Measurements from ENCODE around the gene AK8.

Gene AK8

GRCh38 chr9:132813115-132813771 is 64.8 kb downstream of the AK8 start:
- H3K36me3 ChIP-seq (ENCODE audit: control insufficient read depth, insufficient read depth, low read length), result no peaks in the 10 kb centered on the region
- no peaks in the 10 kb centered on the region for H3K27me3 ChIP-seq (replicated peaks; ENCODE audit: control insufficient read depth, insufficient read depth, low read length, poor library complexity, severe bottlenecking)
- H3K4me1 ChIP-seq (ENCODE audit: control insufficient read depth, insufficient read depth, low read length, poor library complexity, severe bottlenecking), result no peaks in the 10 kb centered on the region
- no peak for DNase-seq
- no peak overlapping the region for H3K4me3 ChIP-seq (ENCODE audit: insufficient read depth, low read depth, low read length, poor library complexity, severe bottlenecking)
- no peaks in the 10 kb centered on the region for H3K9me3 ChIP-seq (ENCODE audit: control insufficient read depth, low read length)
- no peak overlapping the region for H3K27ac ChIP-seq (ENCODE audit: insufficient read depth, low read length, poor library complexity, severe bottlenecking)

- no peak for DNase-seq
- Histone ChIP-seq H3K4me1 (ENCODE audit: control insufficient read depth, insufficient read depth, low read length, poor library complexity, severe bottlenecking) (no peaks in the 10 kb centered on the region), H3K9me3 (ENCODE audit: control insufficient read depth, low read length) (no peaks in the 10 kb centered on the region), H3K27ac (ENCODE audit: insufficient read depth, low read length, poor library complexity, severe bottlenecking) (no peak overlapping the region), H3K4me3 (ENCODE audit: insufficient read depth, low read depth, low read length, poor library complexity, severe bottlenecking) (no peak overlapping the region), H3K36me3 (ENCODE audit: control insufficient read depth, insufficient read depth, low read length) (no peaks in the 10 kb centered on the region), H3K27me3 (replicated peaks; ENCODE audit: control insufficient read depth, insufficient read depth, low read length, poor library complexity, severe bottlenecking) (no peaks in the 10 kb centered on the region)
Measured at GRCh38 chr9:132811985-132812384, 66.1 kb downstream of the AK8 start.

GRCh38 chr9:132810314-132810713 is 67.8 kb downstream of the AK8 start:
- H3K4me1 ChIP-seq (ENCODE audit: control insufficient read depth, insufficient read depth, low read length, poor library complexity, severe bottlenecking), result no peaks in the 10 kb centered on the region
- DNase-seq, result no peak
- no peaks in the 10 kb centered on the region for H3K27me3 ChIP-seq (replicated peaks; ENCODE audit: control insufficient read depth, insufficient read depth, low read length, poor library complexity, severe bottlenecking)
- no peaks in the 10 kb centered on the region for H3K36me3 ChIP-seq (ENCODE audit: control insufficient read depth, insufficient read depth, low read length)
- no peak overlapping the region for H3K27ac ChIP-seq (ENCODE audit: insufficient read depth, low read length, poor library complexity, severe bottlenecking)
- H3K9me3 ChIP-seq (ENCODE audit: control insufficient read depth, low read length), result no peaks in the 10 kb centered on the region
- H3K4me3 ChIP-seq (ENCODE audit: insufficient read depth, low read depth, low read length, poor library complexity, severe bottlenecking), result no peak overlapping the region

- no peaks in the 10 kb centered on the region for H3K36me3 ChIP-seq (ENCODE audit: control insufficient read depth, insufficient read depth, low read length)
- peaks cover 2% of the 10 kb centered on the region for H3K27me3 ChIP-seq (replicated peaks; ENCODE audit: control insufficient read depth, insufficient read depth, low read length, poor library complexity, severe bottlenecking)
- no peaks in the 10 kb centered on the region for H3K4me1 ChIP-seq (ENCODE audit: control insufficient read depth, insufficient read depth, low read length, poor library complexity, severe bottlenecking)
Measured at GRCh38 chr9:132809677-132810271, 68.3 kb downstream of the AK8 start.

GRCh38 chr9:132808645-132809044 is 69.4 kb downstream of the AK8 start:
- H3K36me3 ChIP-seq (ENCODE audit: control insufficient read depth, insufficient read depth, low read length), result no peaks in the 10 kb centered on the region
- no peak overlapping the region for H3K4me3 ChIP-seq (ENCODE audit: insufficient read depth, low read depth, low read length, poor library complexity, severe bottlenecking)
- no peaks in the 10 kb centered on the region for H3K9me3 ChIP-seq (ENCODE audit: control insufficient read depth, low read length)
- DNase-seq, result no peak
- no peaks in the 10 kb centered on the region for H3K4me1 ChIP-seq (ENCODE audit: control insufficient read depth, insufficient read depth, low read length, poor library complexity, severe bottlenecking)
- peaks cover 2% of the 10 kb centered on the region for H3K27me3 ChIP-seq (replicated peaks; ENCODE audit: control insufficient read depth, insufficient read depth, low read length, poor library complexity, severe bottlenecking)
- no peak overlapping the region for H3K27ac ChIP-seq (ENCODE audit: insufficient read depth, low read length, poor library complexity, severe bottlenecking)

More at GRCh38 chr9:132809677-132810271, 68.3 kb downstream of the AK8 start:
- H3K4me3 ChIP-seq (ENCODE audit: insufficient read depth, low read depth, low read length, poor library complexity, severe bottlenecking), result no peak overlapping the region
- no peak overlapping the region for H3K27ac ChIP-seq (ENCODE audit: insufficient read depth, low read length, poor library complexity, severe bottlenecking)
- no peak for DNase-seq
- no peaks in the 10 kb centered on the region for H3K9me3 ChIP-seq (ENCODE audit: control insufficient read depth, low read length)

GRCh38 chr9:132806723-132807421 is 71.2 kb downstream of the AK8 start:
- Histone ChIP-seq H3K27me3 (replicated peaks; ENCODE audit: control insufficient read depth, insufficient read depth, low read length, poor library complexity, severe bottlenecking) (peaks cover 6% of the 10 kb centered on the region), H3K27ac (ENCODE audit: insufficient read depth, low read length, poor library complexity, severe bottlenecking) (no peak overlapping the region)

GRCh38 chr9:132806306-132806705 is 71.8 kb downstream of the AK8 start:
- Histone ChIP-seq H3K4me3 (ENCODE audit: insufficient read depth, low read depth, low read length, poor library complexity, severe bottlenecking) (no peak overlapping the region), H3K27me3 (replicated peaks; ENCODE audit: control insufficient read depth, insufficient read depth, low read length, poor library complexity, severe bottlenecking) (peaks cover 6% of the 10 kb centered on the region), H3K4me1 (ENCODE audit: control insufficient read depth, insufficient read depth, low read length, poor library complexity, severe bottlenecking) (no peaks in the 10 kb centered on the region), H3K27ac (ENCODE audit: insufficient read depth, low read length, poor library complexity, severe bottlenecking) (no peak overlapping the region), H3K36me3 (ENCODE audit: control insufficient read depth, insufficient read depth, low read length) (no peaks in the 10 kb centered on the region), H3K9me3 (ENCODE audit: control insufficient read depth, low read length) (no peaks in the 10 kb centered on the region)
- DNase-seq, result no peak

More at GRCh38 chr9:132806723-132807421, 71.2 kb downstream of the AK8 start:
- Histone ChIP-seq H3K4me1 (ENCODE audit: control insufficient read depth, insufficient read depth, low read length, poor library complexity, severe bottlenecking) (no peaks in the 10 kb centered on the region), H3K36me3 (ENCODE audit: control insufficient read depth, insufficient read depth, low read length) (no peaks in the 10 kb centered on the region), H3K9me3 (ENCODE audit: control insufficient read depth, low read length) (no peaks in the 10 kb centered on the region), H3K4me3 (ENCODE audit: insufficient read depth, low read depth, low read length, poor library complexity, severe bottlenecking) (no peak overlapping the region)
- no peak for DNase-seq

GRCh38 chr9:132804576-132805295 is 73.3 kb downstream of the AK8 start:
- H3K27ac ChIP-seq (ENCODE audit: insufficient read depth, low read length, poor library complexity, severe bottlenecking), result no peak overlapping the region
- no peak overlapping the region for H3K4me3 ChIP-seq (ENCODE audit: insufficient read depth, low read depth, low read length, poor library complexity, severe bottlenecking)
- H3K4me1 ChIP-seq (ENCODE audit: control insufficient read depth, insufficient read depth, low read length, poor library complexity, severe bottlenecking), result no peaks in the 10 kb centered on the region
- DNase-seq, result no peak
- no peaks in the 10 kb centered on the region for H3K9me3 ChIP-seq (ENCODE audit: control insufficient read depth, low read length)
- H3K36me3 ChIP-seq (ENCODE audit: control insufficient read depth, insufficient read depth, low read length), result no peaks in the 10 kb centered on the region
- peaks cover 6% of the 10 kb centered on the region for H3K27me3 ChIP-seq (replicated peaks; ENCODE audit: control insufficient read depth, insufficient read depth, low read length, poor library complexity, severe bottlenecking)

- Histone ChIP-seq H3K27ac (ENCODE audit: insufficient read depth, low read length, poor library complexity, severe bottlenecking) (no peak overlapping the region), H3K4me1 (ENCODE audit: control insufficient read depth, insufficient read depth, low read length, poor library complexity, severe bottlenecking) (no peaks in the 10 kb centered on the region), H3K27me3 (replicated peaks; ENCODE audit: control insufficient read depth, insufficient read depth, low read length, poor library complexity, severe bottlenecking) (peaks cover 6% of the 10 kb centered on the region), H3K4me3 (ENCODE audit: insufficient read depth, low read depth, low read length, poor library complexity, severe bottlenecking) (no peak overlapping the region), H3K36me3 (ENCODE audit: control insufficient read depth, insufficient read depth, low read length) (no peaks in the 10 kb centered on the region), H3K9me3 (ENCODE audit: control insufficient read depth, low read length) (no peaks in the 10 kb centered on the region)
- DNase-seq, result no peak
Measured at GRCh38 chr9:132802121-132802795, 75.8 kb downstream of the AK8 start.

All from effector memory CD4-positive, alpha-beta T cell (primary cell).